Measurements from ENCODE around the gene POLR2F. TPM values are rescaled to one million over a fixed set of nuclear protein-coding genes. Genes with fewer than 3 reads are reported as not detected.
A peak's percentile ranks its signal among the peaks of the same experiment; 100 is the strongest.

Gene POLR2F
- total RNA-seq, 2 donors from 2014 or later, result 43.4 to 47.9 TPM

- Mint-ChIP-seq H3K36me3 (ENCODE audit: insufficient read depth in 2 of 2) (no peaks in the 10 kb centered on the region), H3K9me3 (no peaks in the 10 kb centered on the region)
- DNase-seq, result no peak
Measured at GRCh38 chr22:38017939-38018885, 64.7 kb downstream of the POLR2F start.

More at GRCh38 chr22:38017939-38018885, 64.7 kb downstream of the POLR2F start:
- Mint-ChIP-seq H3K27ac (no peak overlapping the region), H3K4me1 (ENCODE audit: low read depth) (no peaks in the 10 kb centered on the region), H3K27me3 (ENCODE audit: low read depth) (no peaks in the 10 kb centered on the region), H3K4me3 (peak overlapping the region in 1 of 2 donors; percentile 10)
- no peak for ATAC-seq (replicated peaks in 1 of 2)

Other genes with a start within 250 kb of the POLR2F start
- 10 to 100 TPM; 14.9 to 22.7 TPM for gene GCAT, start 145.8 kb upstream of the POLR2F start, total RNA-seq
- gene GALR3, start 130.3 kb upstream of the POLR2F start, total RNA-seq, result under 1 TPM in 1 of 2 donors, not detected in 1; 0.29 TPM
- 10 to 100 TPM; 22.8 to 28.2 TPM for gene ANKRD54, start 109.4 kb upstream of the POLR2F start, total RNA-seq
- 100 to 1,000 TPM; 826 to 905 TPM for gene EIF3L, start 104.3 kb upstream of the POLR2F start, total RNA-seq
- 10 to 100 TPM; 21.3 to 21.6 TPM for gene MICALL1, start 47.4 kb upstream of the POLR2F start, total RNA-seq
- under 1 TPM; 0.19 to 0.30 TPM for gene C22orf23, start 98 bp upstream of the POLR2F start, total RNA-seq
- gene SOX10, start 30.9 kb downstream of the POLR2F start, total RNA-seq, result not detected
- gene PICK1, start 103.7 kb downstream of the POLR2F start, total RNA-seq, result 10 to 100 TPM; 21.2 to 24.2 TPM
- gene SLC16A8, start 130.5 kb downstream of the POLR2F start, total RNA-seq, result not detected
- 1 to 10 TPM; 1.3 to 1.4 TPM for gene BAIAP2L2, start 157.0 kb downstream of the POLR2F start, total RNA-seq
- 100 to 1,000 TPM in 1 of 2 donors, 10 to 100 TPM in 1; 87.5 to 102 TPM for gene PLA2G6, start 228.1 kb downstream of the POLR2F start, total RNA-seq
- gene MAFF, start 248.3 kb downstream of the POLR2F start, total RNA-seq, result 10 to 100 TPM; 15.6 to 20.3 TPM